ENCODE results near the gene SUV39H1.

DNA sequence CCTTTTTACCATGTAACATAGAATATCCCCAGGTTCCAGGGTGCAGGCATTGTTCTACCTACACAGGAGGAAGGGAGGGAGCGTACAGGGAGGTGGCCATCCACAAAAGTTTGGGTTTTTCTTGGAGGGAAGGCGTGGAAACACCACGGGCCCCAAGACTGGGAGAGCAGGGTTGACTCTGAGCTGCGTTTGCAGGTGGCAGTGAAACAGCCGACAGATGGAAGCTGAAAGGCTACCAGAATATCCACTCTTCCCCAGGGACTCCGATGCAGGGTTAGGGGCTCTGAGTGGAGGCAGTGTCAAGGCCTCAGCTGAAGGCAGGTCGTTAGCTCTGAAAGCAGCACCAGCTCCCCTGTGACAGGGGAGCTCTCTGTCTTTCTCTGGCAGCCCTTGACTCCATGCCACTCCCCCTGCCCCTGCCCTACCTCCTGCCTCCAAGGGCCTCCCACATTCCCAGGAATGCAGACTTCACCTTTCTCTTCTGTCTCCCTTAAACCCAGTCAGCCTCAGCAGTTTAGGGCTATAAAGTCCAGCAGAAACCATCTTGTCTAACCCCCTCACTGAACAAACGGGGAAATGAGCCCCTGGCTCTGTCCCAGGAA, 51.0 kb downstream of the SUV39H1 start:
- TF ChIP-seq, protein P1, sequence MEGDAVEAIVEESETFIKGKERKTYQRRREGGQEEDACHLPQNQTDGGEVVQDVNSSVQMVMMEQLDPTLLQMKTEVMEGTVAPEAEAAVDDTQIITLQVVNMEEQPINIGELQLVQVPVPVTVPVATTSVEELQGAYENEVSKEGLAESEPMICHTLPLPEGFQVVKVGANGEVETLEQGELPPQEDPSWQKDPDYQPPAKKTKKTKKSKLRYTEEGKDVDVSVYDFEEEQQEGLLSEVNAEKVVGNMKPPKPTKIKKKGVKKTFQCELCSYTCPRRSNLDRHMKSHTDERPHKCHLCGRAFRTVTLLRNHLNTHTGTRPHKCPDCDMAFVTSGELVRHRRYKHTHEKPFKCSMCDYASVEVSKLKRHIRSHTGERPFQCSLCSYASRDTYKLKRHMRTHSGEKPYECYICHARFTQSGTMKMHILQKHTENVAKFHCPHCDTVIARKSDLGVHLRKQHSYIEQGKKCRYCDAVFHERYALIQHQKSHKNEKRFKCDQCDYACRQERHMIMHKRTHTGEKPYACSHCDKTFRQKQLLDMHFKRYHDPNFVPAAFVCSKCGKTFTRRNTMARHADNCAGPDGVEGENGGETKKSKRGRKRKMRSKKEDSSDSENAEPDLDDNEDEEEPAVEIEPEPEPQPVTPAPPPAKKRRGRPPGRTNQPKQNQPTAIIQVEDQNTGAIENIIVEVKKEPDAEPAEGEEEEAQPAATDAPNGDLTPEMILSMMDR (IDR thresholded peaks at IDR 0.05; ENCODE audit: insufficient read depth, low read depth, low read length) = no peak
- no peak for TF ChIP-seq EZH2 (IDR thresholded peaks at IDR 0.05; ENCODE audit: insufficient read depth, low read length)
